HEK293 (cell line): ENCODE measurements around the gene SERF2.

ENCODE experiments used
- CTCF ChIA-PET: fragments of 350-600 bp; formaldehyde crosslinking; extraction: SDS; loops from one replicate; lab custom pipeline; 2021; ENCODE audit warnings: antibody characterized with exemption; lab: Yijun Ruan, JAX
- POLR2A ChIA-PET: fragments of 300-600 bp; formaldehyde crosslinking; extraction: SDS; loops from one replicate; lab custom pipeline; 2020; ENCODE audit warnings: antibody characterized with exemption, inconsistent platforms; lab: Yijun Ruan, JAX
- H3K27ac ChIP-seq: fragments of 200-500 bp; sonication (Bioruptor generic); 2 replicates; pipeline ENCODE4 v1.5.1; 2014; ENCODE audit warnings: low read depth, low read length, control low read depth, inconsistent platforms; ENCODE audit errors: extremely low read depth
- H3K36me3 ChIP-seq, 2 experiments: fragments of 200-500 bp in 1 of 2; sonication (Bioruptor generic) in 1 of 2; 1 replicate in 1 of 2; 2 replicates in 1 of 2; pipeline ENCODE4 v1.5.1; 2014 to 2017; ENCODE audit warnings: inconsistent platforms in 2 of 2, low read length in 2 of 2; ENCODE audit not compliant: control insufficient read depth in 2 of 2, insufficient read depth in 1 of 2
- H3K4me1 ChIP-seq: fragments of 200-500 bp; sonication (Bioruptor generic); 2 replicates; pipeline ENCODE4 v1.5.1; 2014; ENCODE audit warnings: mild to moderate bottlenecking, low read length, inconsistent platforms; ENCODE audit not compliant: control insufficient read depth, insufficient read depth
- H3K4me3 ChIP-seq: 2 replicates; pipeline ENCODE4 v1.5.1; 2011; ENCODE audit warnings: low read depth, mild to moderate bottlenecking, control low read depth, low read length, moderate library complexity
- H3K9me3 ChIP-seq: fragments of 200-500 bp; sonication (Bioruptor generic); 2 replicates; pipeline ENCODE4 v1.5.1; 2014; ENCODE audit warnings: low read depth, low read length, inconsistent platforms; ENCODE audit not compliant: control insufficient read depth, insufficient read depth
- CTCF ChIP-seq: fragments of 450-650 bp; formaldehyde crosslinking; IDR thresholded peaks from 2 replicates; pipeline ENCODE4 v1.5.1; 2016; ENCODE audit warnings: missing biosample characterization, missing genetic modification characterization
- MYNN ChIP-seq: fragments of 450-650 bp; formaldehyde crosslinking; IDR thresholded peaks from 2 replicates; pipeline ENCODE4 v1.5.1; 2016; ENCODE audit warnings: missing biosample characterization, missing genetic modification characterization, borderline replicate concordance
- OVOL3 ChIP-seq: fragments of 450-650 bp; formaldehyde crosslinking; IDR thresholded peaks from 2 replicates; pipeline ENCODE4 v1.5.1; 2016; ENCODE audit warnings: missing biosample characterization, missing genetic modification characterization
- REPIN1 ChIP-seq: fragments of 450-650 bp; formaldehyde crosslinking; IDR thresholded peaks from 2 replicates; pipeline ENCODE4 v1.5.1; 2017; ENCODE audit warnings: missing biosample characterization, missing genetic modification characterization, low read depth
- ZNF140 ChIP-seq: fragments of 450-650 bp; formaldehyde crosslinking; IDR thresholded peaks from 2 replicates; pipeline ENCODE4 v1.5.1; 2016; ENCODE audit warnings: missing biosample characterization, missing genetic modification characterization
- ZNF148 ChIP-seq: fragments of 450-650 bp; formaldehyde crosslinking; IDR thresholded peaks from 2 replicates; pipeline ENCODE4 v1.5.0; 2017; ENCODE audit warnings: missing biosample characterization, missing genetic modification characterization, borderline replicate concordance
- ZNF155 ChIP-seq: fragments of 450-650 bp; formaldehyde crosslinking; IDR thresholded peaks from 2 replicates; pipeline ENCODE4 v1.5.1; 2016; ENCODE audit warnings: missing biosample characterization, missing genetic modification characterization
- ZNF302 ChIP-seq: fragments of 450-650 bp; formaldehyde crosslinking; IDR thresholded peaks from 2 replicates; pipeline ENCODE4 v1.5.1; 2016; ENCODE audit warnings: missing biosample characterization, missing genetic modification characterization, low read depth
- ZNF366 ChIP-seq: fragments of 450-650 bp; formaldehyde crosslinking; conservative IDR thresholded peaks from 2 replicates; pipeline ENCODE4 v1.5.1; 2016; ENCODE audit warnings: missing biosample characterization, missing genetic modification characterization
- ZNF423 ChIP-seq: fragments of 450-650 bp; formaldehyde crosslinking; IDR thresholded peaks from 2 replicates; pipeline ENCODE4 v1.5.1; 2016; ENCODE audit warnings: missing biosample characterization, missing genetic modification characterization
- ZNF433 ChIP-seq: fragments of 450-650 bp; formaldehyde crosslinking; IDR thresholded peaks from 2 replicates; pipeline ENCODE4 v1.5.1; 2016; ENCODE audit warnings: missing biosample characterization, missing genetic modification characterization, low read depth
- ZNF529 ChIP-seq: fragments of 450-650 bp; formaldehyde crosslinking; IDR thresholded peaks from 2 replicates; pipeline ENCODE4 v1.5.1; 2017; ENCODE audit warnings: missing genetic modification characterization, missing biosample characterization; ENCODE audit not compliant: insufficient replicate concordance
- ZNF645 ChIP-seq: fragments of 450-650 bp; formaldehyde crosslinking; IDR thresholded peaks from 2 replicates; pipeline ENCODE4; 2016; ENCODE audit warnings: missing biosample characterization, missing genetic modification characterization
- ZNF792 ChIP-seq: fragments of 450-650 bp; formaldehyde crosslinking; IDR thresholded peaks from 2 replicates; pipeline ENCODE4 v1.5.1; 2016; ENCODE audit warnings: missing biosample characterization, missing genetic modification characterization
- ZNF843 ChIP-seq: fragments of 450-650 bp; formaldehyde crosslinking; IDR thresholded peaks from 2 replicates; pipeline ENCODE4 v1.5.1; 2016; ENCODE audit warnings: missing biosample characterization, missing genetic modification characterization
- ZSCAN4 ChIP-seq: fragments of 450-650 bp; formaldehyde crosslinking; IDR thresholded peaks from 2 replicates; pipeline ENCODE4 v1.5.1; 2017; ENCODE audit warnings: missing biosample characterization, missing genetic modification characterization
- TF ChIP-seq, protein P1 (sequence below): fragments of 450-650 bp; formaldehyde crosslinking; IDR thresholded peaks from 2 replicates; pipeline ENCODE4 v1.5.1; 2016; ENCODE audit warnings: missing biosample characterization, missing genetic modification characterization

The SERF2 gene

DNA sequence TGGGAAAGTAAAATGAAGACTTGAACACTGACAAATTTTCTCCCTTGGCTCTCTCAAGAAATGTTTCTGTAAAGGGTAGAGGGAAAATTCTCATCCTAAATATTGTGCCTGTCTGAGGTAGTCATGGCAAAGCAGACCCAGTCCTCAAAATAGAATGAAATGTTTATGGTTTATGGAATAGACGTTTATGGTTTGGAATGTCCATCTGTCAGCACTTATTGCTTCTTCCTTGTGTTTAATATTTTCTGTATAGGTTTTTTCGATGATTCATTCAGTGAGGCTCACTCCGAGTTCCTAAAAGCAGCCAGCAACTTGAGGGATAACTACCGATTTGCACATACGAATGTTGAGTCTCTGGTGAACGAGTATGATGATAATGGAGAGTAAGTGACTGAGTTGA, 29.3 kb upstream of the SERF2 start:
- TF ChIP-seq ZNF140, result no peak
- no peak for TF ChIP-seq REPIN1 (tag by site-specific recombination)
- no peak for TF ChIP-seq ZNF843 (tag by site-specific recombination)
- no peak for TF ChIP-seq ZNF529
- no peak for TF ChIP-seq OVOL3 (tag by site-specific recombination)
- ChIA-PET POLR2A (no interaction called here), CTCF (no interaction called here)
- no peak overlapping the region for H3K27ac ChIP-seq
- H3K36me3 ChIP-seq, result peaks cover 54 to 82% of the 10 kb centered on the region in 2 experiments
- H3K9me3 ChIP-seq, result no peaks in the 10 kb centered on the region
- H3K4me3 ChIP-seq, result no peak overlapping the region
- no peaks in the 10 kb centered on the region for H3K4me1 ChIP-seq

GRCh38 chr15:43763819-43764446, 28.2 kb upstream of the SERF2 start:
- Histone ChIP-seq H3K4me3 (no peak overlapping the region), H3K36me3 (peaks cover 57 to 84% of the 10 kb centered on the region in 2 experiments), H3K27ac (no peak overlapping the region), H3K4me1 (no peaks in the 10 kb centered on the region), H3K9me3 (no peaks in the 10 kb centered on the region)
- POLR2A ChIA-PET, result no interaction called here
- CTCF ChIA-PET, result no interaction called here
- TF ChIP-seq ZNF155 (tag by site-specific recombination), result no peak
- TF ChIP-seq ZNF433, result no peak
- no peak for TF ChIP-seq ZNF366 (tag by site-specific recombination)
- no peak for TF ChIP-seq ZNF792 (tag by site-specific recombination)
- no peak for TF ChIP-seq ZNF302 (tag by site-specific recombination)
- TF ChIP-seq MYNN (tag by site-specific recombination), result no peak

GRCh38 chr15:43769584-43770228, 22.4 kb upstream of the SERF2 start:
- H3K9me3 ChIP-seq, result no peaks in the 10 kb centered on the region
- no peaks in the 10 kb centered on the region for H3K4me1 ChIP-seq
- ChIA-PET CTCF (interaction anchor here (0.7 to 2.2 kb wide), 6 partner anchors 13 to 1025 kb away, joined by 3 to 12 read pairs (median 4); no protein-coding TSS in a partner anchor), POLR2A (no interaction called here)
- H3K27ac ChIP-seq, result no peak overlapping the region
- H3K4me3 ChIP-seq, result no peak overlapping the region
- TF ChIP-seq ZNF423, result no peak
- TF ChIP-seq, protein P1, sequence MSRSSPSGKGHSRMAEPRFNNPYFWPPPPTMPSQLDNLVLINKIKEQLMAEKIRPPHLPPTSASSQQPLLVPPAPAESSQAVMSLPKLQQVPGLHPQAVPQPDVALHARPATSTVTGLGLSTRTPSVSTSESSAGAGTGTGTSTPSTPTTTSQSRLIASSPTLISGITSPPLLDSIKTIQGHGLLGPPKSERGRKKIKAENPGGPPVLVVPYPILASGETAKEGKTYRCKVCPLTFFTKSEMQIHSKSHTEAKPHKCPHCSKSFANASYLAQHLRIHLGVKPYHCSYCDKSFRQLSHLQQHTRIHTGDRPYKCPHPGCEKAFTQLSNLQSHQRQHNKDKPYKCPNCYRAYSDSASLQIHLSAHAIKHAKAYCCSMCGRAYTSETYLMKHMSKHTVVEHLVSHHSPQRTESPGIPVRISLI (tag by site-specific recombination), result 0 out of 2 replicates have a peak, but pooled peaks have one; percentile 40
- 0 out of 2 replicates have a peak, but pooled peaks have one; percentile 37 for TF ChIP-seq CTCF (tag by site-specific recombination)
- TF ChIP-seq ZNF645 (tag by site-specific recombination), result no peak
- no peak for TF ChIP-seq ZSCAN4 (tag by site-specific recombination)
- TF ChIP-seq ZNF148 (tag by site-specific recombination), result no peak
- TF ChIP-seq, all 188 proteins: peak for 2
- peaks cover 64 to 93% of the 10 kb centered on the region in 2 experiments for H3K36me3 ChIP-seq
